Rectal smooth muscle tissue (tissue), 1 donor: ENCODE measurements around the gene TMEM63B.
A peak's percentile ranks its signal among the peaks of the same experiment; 100 is the strongest.

Experiments used
- H3K27ac ChIP-seq: one replicate; pipeline ENCODE4 v1.7.0; 2013; ENCODE audit warnings: low read depth, low read length, inconsistent platforms
- H3K27me3 ChIP-seq: one replicate; pipeline ENCODE4 v1.7.0; 2013; ENCODE audit warnings: low read length; ENCODE audit not compliant: control insufficient read depth, insufficient read depth
- H3K36me3 ChIP-seq: one replicate; pipeline ENCODE4 v1.7.0; 2013; ENCODE audit warnings: low read length; ENCODE audit not compliant: control insufficient read depth, insufficient read depth
- H3K4me1 ChIP-seq: one replicate; pipeline ENCODE4 v1.7.0; 2013; ENCODE audit warnings: low read length; ENCODE audit not compliant: control insufficient read depth, insufficient read depth
- H3K4me3 ChIP-seq: one replicate; pipeline ENCODE4 v1.7.0; 2013; ENCODE audit warnings: low read length
- H3K9ac ChIP-seq: one replicate; pipeline ENCODE4 v1.7.0; 2013; ENCODE audit warnings: low read length

The TMEM63B gene

GRCh38 chr6:44127186-44128019 is at the start of gene TMEM63B, which contains the start of gene MRPL14:
Gene TMEM63B (plus strand): TSS chr6:44127554. CDS start chr6:44134585, 7,031 bp downstream.
Gene MRPL14 (minus strand): TSS chr6:44127452. CDS start chr6:44116611, 10,841 bp downstream.
- Histone ChIP-seq H3K27ac (peak within 1 kb of the TSS; percentile 84), H3K4me3 (peak within 1 kb of the TSS; percentile 88), H3K27me3 (no peaks in the 10 kb centered on the region), H3K4me1 (peaks cover 23% of the 10 kb centered on the region), H3K36me3 (no peaks in the 10 kb centered on the region), H3K9ac (peak within 1 kb of the TSS; percentile 74)

DNA sequence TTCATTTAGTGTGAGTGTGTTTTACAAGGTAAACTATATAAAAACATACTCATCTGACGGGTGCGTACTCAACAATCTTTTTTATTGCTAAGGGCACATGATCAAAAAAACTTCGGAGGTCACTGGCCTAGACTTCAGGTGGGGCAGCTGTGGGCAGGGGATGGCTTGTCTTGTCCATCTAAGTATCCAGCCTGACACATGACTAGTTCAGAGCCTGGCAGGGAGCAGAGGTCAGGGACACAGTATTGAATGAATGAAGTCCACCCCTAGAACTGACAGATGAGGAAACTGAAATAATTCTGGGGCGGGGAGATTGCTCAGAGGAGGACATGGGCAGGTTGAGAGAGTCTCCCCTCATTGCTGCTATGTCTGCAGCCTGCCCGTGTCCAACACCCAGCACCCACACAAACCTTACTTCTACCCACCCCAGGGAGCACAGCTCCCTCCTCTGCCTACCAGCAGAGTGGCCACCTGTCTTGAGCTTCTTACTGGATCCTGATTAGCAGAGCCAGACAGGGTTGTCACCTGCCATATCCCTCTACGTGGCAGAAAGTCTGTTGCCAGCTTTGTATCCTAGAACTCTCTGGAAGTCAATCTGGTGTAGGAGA is 49.0 kb upstream of the TMEM63B start:
- Histone ChIP-seq H3K27me3 (no peaks in the 10 kb centered on the region), H3K27ac (no peak overlapping the region), H3K9ac (no peak overlapping the region), H3K36me3 (no peaks in the 10 kb centered on the region), H3K4me3 (no peak overlapping the region), H3K4me1 (peaks cover 13% of the 10 kb centered on the region)

DNA sequence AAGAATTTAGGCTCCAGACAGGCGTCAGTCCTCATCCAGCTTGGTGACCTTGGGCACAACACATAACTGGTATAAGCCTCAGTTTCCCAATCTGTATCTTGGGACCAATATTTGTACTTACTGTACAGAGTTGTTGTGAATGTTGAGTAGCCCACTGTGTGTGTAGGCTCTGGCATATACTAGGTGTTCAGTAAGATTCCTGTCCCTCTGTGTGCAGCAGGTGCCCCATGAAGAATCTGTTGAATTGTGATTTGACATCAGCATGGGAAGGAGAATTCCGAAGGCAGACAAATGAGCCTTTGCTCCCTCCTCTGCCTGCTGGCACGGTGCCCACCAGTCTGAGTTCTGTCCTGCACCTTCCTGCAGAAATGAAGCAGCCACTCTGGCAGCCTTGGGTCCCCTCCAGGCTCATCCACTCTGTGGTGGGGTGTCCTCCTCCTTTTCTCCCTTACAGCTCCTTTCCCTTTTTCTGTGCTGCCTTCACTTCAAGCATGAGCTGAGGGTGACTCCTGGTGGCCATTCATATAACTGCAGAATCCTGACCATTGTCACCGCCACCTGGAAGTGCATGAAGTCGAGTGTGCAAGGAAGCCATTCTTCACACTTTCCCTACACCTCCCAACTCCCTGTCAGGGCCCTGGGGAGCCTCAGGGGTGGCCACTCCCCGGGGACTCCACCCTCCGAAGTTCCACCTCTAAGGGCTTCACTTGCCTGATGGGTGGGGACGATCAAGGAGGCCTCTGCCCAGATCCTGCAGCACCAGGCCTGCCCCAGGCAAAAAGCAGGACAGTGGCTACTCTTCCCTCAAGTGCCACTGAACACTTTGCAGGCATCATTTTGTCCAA is 48.3 kb upstream of the TMEM63B start:
- H3K36me3 ChIP-seq, result no peaks in the 10 kb centered on the region
- peaks cover 8% of the 10 kb centered on the region for H3K4me1 ChIP-seq
- H3K27me3 ChIP-seq, result no peaks in the 10 kb centered on the region
- H3K9ac ChIP-seq, result no peak overlapping the region
- H3K27ac ChIP-seq, result no peak overlapping the region
- H3K4me3 ChIP-seq, result no peak overlapping the region

GRCh38 chr6:44079672-44080071 is 47.7 kb upstream of the TMEM63B start:
- H3K36me3 ChIP-seq, result no peaks in the 10 kb centered on the region
- H3K27ac ChIP-seq, result no peak overlapping the region
- H3K27me3 ChIP-seq, result no peaks in the 10 kb centered on the region
- H3K9ac ChIP-seq, result no peak overlapping the region
- H3K4me1 ChIP-seq, result peaks cover 4% of the 10 kb centered on the region
- H3K4me3 ChIP-seq, result no peak overlapping the region

DNA sequence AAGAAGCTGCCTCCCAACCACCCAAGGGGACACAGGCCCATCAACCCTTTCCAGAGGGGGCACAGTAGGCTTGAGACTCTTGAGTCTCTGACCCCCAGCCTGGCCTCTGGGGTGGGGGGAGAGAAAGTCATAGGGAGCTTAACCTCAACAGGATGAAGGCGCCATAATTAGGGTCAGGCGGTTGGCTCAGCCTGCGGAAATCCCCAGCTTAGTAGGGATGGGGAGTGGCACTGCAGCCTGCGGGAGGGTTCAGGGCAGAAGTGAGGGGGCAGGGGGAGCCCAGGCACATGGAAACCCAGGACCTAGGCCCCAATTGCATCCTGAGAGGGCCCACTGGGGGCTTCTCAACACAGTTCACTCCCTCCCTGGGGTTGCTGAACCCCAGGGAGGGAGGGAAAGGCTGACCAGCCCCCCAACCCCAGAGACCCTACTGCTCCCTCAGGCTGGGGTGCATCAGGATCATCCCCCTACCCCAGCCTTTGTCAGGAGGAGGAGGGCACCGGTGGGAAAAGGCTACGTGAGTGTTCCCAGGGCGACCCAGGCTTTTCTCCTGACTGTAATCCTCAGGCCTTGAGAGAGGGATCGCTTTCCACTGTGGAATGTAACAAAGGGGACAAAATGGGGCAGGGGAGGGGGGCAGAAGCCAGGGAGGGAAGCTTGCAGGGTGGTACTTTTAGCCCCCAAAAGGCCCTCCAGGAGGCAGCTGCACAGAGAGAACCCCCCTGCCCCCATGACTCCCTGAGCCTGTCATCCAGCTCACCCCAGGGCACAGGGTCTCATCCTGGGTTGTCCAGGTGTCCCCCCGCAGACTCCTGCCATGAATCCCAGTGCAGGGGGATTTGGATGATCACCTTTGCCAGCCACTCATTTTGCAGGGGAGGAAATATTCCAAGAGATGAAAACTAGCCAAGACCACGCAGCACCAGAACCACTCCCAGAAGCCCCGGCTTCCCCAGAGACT is 46.5 kb upstream of the TMEM63B start:
- Histone ChIP-seq H3K27me3 (no peaks in the 10 kb centered on the region), H3K4me3 (no peak overlapping the region), H3K4me1 (peaks cover 4% of the 10 kb centered on the region), H3K36me3 (no peaks in the 10 kb centered on the region), H3K9ac (no peak overlapping the region), H3K27ac (no peak overlapping the region)

DNA sequence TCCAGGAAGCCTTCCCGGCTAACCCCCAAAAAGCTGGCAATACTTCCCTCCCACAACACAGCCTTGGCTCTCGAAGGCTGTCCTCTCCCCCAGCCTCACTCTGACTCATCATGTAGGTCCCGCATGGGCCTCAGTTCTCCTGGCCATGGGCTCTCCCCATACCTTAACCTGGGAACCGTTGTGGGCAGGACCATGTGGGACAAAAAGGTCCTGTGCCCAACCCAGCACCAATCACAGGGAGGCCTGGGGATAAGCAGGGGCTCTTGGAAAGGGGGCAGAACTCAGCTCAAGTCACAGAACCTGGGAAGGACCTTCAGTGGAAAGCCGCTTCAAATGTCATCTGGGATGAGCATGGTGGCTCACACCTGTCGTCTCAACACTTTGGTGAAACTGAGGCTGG is 45.6 kb upstream of the TMEM63B start:
- H3K27me3 ChIP-seq, result no peaks in the 10 kb centered on the region
- H3K9ac ChIP-seq, result no peak overlapping the region
- H3K27ac ChIP-seq, result no peak overlapping the region
- no peak overlapping the region for H3K4me3 ChIP-seq
- no peaks in the 10 kb centered on the region for H3K36me3 ChIP-seq
- peaks cover 2% of the 10 kb centered on the region for H3K4me1 ChIP-seq

GRCh38 chr6:44082872-44083321 is 44.5 kb upstream of the TMEM63B start:
- no peaks in the 10 kb centered on the region for H3K4me1 ChIP-seq
- H3K4me3 ChIP-seq, result no peak overlapping the region
- no peak overlapping the region for H3K9ac ChIP-seq
- no peak overlapping the region for H3K27ac ChIP-seq
- H3K27me3 ChIP-seq, result no peaks in the 10 kb centered on the region
- no peaks in the 10 kb centered on the region for H3K36me3 ChIP-seq

- H3K27me3 ChIP-seq, result no peaks in the 10 kb centered on the region
- H3K36me3 ChIP-seq, result no peaks in the 10 kb centered on the region
- no peaks in the 10 kb centered on the region for H3K4me1 ChIP-seq
- no peak overlapping the region for H3K27ac ChIP-seq
- no peak overlapping the region for H3K9ac ChIP-seq
- H3K4me3 ChIP-seq, result no peak overlapping the region
These were observed 42.9 kb upstream of the TMEM63B start for GRCh38 chr6:44084231-44085014.

DNA sequence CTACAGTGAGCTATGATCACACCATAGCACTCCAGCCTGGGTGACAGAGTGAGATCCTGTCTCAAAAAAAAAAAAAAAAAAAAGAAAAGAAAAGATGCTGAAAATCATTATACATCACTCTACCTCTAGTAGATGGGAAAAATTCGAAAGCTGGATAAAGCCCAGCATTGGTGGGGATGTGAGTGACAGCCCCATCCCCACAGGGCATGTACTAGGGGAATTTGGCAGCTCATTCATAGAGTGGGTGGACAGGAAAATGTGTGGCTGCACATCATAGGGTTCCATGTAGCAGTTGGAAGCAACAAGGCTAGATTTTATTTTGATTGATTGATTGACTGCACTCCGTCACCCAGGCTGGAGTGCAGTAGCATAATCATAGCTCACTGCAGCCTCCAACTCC is 42.1 kb upstream of the TMEM63B start:
- no peak overlapping the region for H3K4me3 ChIP-seq

GRCh38 chr6:44086931-44087574 is 40.3 kb upstream of the TMEM63B start:
- Histone ChIP-seq H3K27me3 (no peaks in the 10 kb centered on the region), H3K27ac (no peak overlapping the region), H3K4me3 (no peak overlapping the region), H3K36me3 (no peaks in the 10 kb centered on the region), H3K4me1 (no peaks in the 10 kb centered on the region), H3K9ac (no peak overlapping the region)

More for the DNA sequence above, 42.1 kb upstream of the TMEM63B start:
- H3K27me3 ChIP-seq, result no peaks in the 10 kb centered on the region
- H3K36me3 ChIP-seq, result no peaks in the 10 kb centered on the region
- no peak overlapping the region for H3K9ac ChIP-seq
- no peaks in the 10 kb centered on the region for H3K4me1 ChIP-seq
- H3K27ac ChIP-seq, result no peak overlapping the region
